ENCODE data around the gene ABHD13. TPM values are rescaled to one million over a fixed set of nuclear protein-coding genes. Genes with fewer than 3 reads are reported as not detected.
A peak's percentile ranks its signal among the peaks of the same experiment; 100 is the strongest.
"Not testable (repeated sequence)": the region's sequence is repeated elsewhere in the genome, so short reads cannot be mapped to it uniquely, and the experiment has no call there.

The ABHD13 gene
- total RNA-seq, 1 experiment from 2014 or later, result 3.2 TPM

- DNase-seq (ENCODE audit: low read depth), result no peak
Measured at GRCh38 chr13:108223687-108224503, 5.7 kb downstream of the ABHD13 start.

- no peak for DNase-seq (ENCODE audit: low read depth)
Measured at GRCh38 chr13:108225440-108225839, 7.2 kb downstream of the ABHD13 start.

- no peak for DNase-seq (ENCODE audit: low read depth)
Measured at GRCh38 chr13:108226184-108226583, 8.0 kb downstream of the ABHD13 start.

- no peak for DNase-seq (ENCODE audit: low read depth)
Measured at GRCh38 chr13:108227651-108228272, 9.6 kb downstream of the ABHD13 start.

- no peak for DNase-seq (ENCODE audit: low read depth)
Measured at GRCh38 chr13:108230377-108230776, 12.2 kb downstream of the ABHD13 start.

GRCh38 chr13:108249150-108249549, 31.0 kb downstream of the ABHD13 start:
- DNase-seq (ENCODE audit: low read depth), result no peak

GRCh38 chr13:108257248-108257647, 39.1 kb downstream of the ABHD13 start:
- no peak for DNase-seq (ENCODE audit: low read depth)

- DNase-seq (ENCODE audit: low read depth), result no peak
Measured at GRCh38 chr13:108263621-108264355, 45.6 kb downstream of the ABHD13 start.

GRCh38 chr13:108266321-108266990, 48.3 kb downstream of the ABHD13 start:
- DNase-seq (ENCODE audit: low read depth), result no peak

- no peak for DNase-seq (ENCODE audit: low read depth)
Measured at GRCh38 chr13:108267347-108267746, 49.2 kb downstream of the ABHD13 start.

- not testable (repeated sequence) for DNase-seq (ENCODE audit: low read depth)
Measured at GRCh38 chr13:108267855-108268254, 49.7 kb downstream of the ABHD13 start.

- no peak for DNase-seq (ENCODE audit: low read depth)
Measured at GRCh38 chr13:108268466-108269112, 50.4 kb downstream of the ABHD13 start.

- DNase-seq (ENCODE audit: low read depth), result peak; percentile 9
Measured at GRCh38 chr13:108269601-108270328, 51.6 kb downstream of the ABHD13 start, which contains the start of gene TNFSF13B. TSS of gene TNFSF13B (plus strand) at chr13:108269718. CDS start at chr13:108269896, 178 bp downstream.

- no peak for DNase-seq (ENCODE audit: low read depth)
Measured at GRCh38 chr13:108270442-108270841, 52.2 kb downstream of the ABHD13 start.

- no peak for DNase-seq (ENCODE audit: low read depth)
Measured at GRCh38 chr13:108272333-108272732, 54.1 kb downstream of the ABHD13 start.

GRCh38 chr13:108273429-108274118, 55.4 kb downstream of the ABHD13 start:
- DNase-seq (ENCODE audit: low read depth), result no peak

GRCh38 chr13:108274718-108275117, 56.5 kb downstream of the ABHD13 start:
- no peak for DNase-seq (ENCODE audit: low read depth)

GRCh38 chr13:108276060-108276459, 57.9 kb downstream of the ABHD13 start:
- DNase-seq (ENCODE audit: low read depth), result no peak

GRCh38 chr13:108278466-108278865, 60.3 kb downstream of the ABHD13 start:
- DNase-seq (ENCODE audit: low read depth), result no peak

- DNase-seq (ENCODE audit: low read depth), result no peak
Measured at GRCh38 chr13:108281901-108282300, 63.7 kb downstream of the ABHD13 start.

Measured in Daoy (cell line).